Muscle layer of duodenum (tissue), 2 donors: ENCODE data around the gene NHSL1.

ENCODE experiments used
- H3K27ac ChIP-seq: one replicate; pipeline ENCODE4 v1.7.0; 2013; ENCODE audit warnings: mild to moderate bottlenecking, low read length
- H3K27me3 ChIP-seq: one replicate; pipeline ENCODE4 v1.7.0; 2013; ENCODE audit warnings: low read depth, mild to moderate bottlenecking, control low read depth, low read length
- H3K36me3 ChIP-seq, 2 donors: one replicate each; pipeline ENCODE4 v1.7.0; 2013; ENCODE audit warnings: low read length in 2 of 2, control low read depth in 1 of 2, mild to moderate bottlenecking in 1 of 2; ENCODE audit not compliant: insufficient read depth in 2 of 2, control insufficient read depth in 1 of 2
- H3K4me1 ChIP-seq, 2 donors: one replicate each; pipeline ENCODE4 v1.7.0; 2013; ENCODE audit warnings: low read length in 2 of 2, mild to moderate bottlenecking in 2 of 2, control low read depth in 1 of 2, moderate library complexity in 1 of 2; ENCODE audit not compliant: insufficient read depth in 2 of 2, control insufficient read depth in 1 of 2
- H3K4me3 ChIP-seq, 2 donors: one replicate each; pipeline ENCODE4 v1.7.0; 2013; ENCODE audit warnings: low read length in 2 of 2, low read depth in 1 of 2, mild to moderate bottlenecking in 1 of 2
- H3K9me3 ChIP-seq, 2 donors: one replicate each; pipeline ENCODE4 v1.7.0; 2013; ENCODE audit warnings: low read length in 2 of 2, control low read depth in 1 of 2, mild to moderate bottlenecking in 1 of 2; ENCODE audit not compliant: control insufficient read depth in 1 of 2
- donor health status: healthy.

The NHSL1 gene

DNA sequence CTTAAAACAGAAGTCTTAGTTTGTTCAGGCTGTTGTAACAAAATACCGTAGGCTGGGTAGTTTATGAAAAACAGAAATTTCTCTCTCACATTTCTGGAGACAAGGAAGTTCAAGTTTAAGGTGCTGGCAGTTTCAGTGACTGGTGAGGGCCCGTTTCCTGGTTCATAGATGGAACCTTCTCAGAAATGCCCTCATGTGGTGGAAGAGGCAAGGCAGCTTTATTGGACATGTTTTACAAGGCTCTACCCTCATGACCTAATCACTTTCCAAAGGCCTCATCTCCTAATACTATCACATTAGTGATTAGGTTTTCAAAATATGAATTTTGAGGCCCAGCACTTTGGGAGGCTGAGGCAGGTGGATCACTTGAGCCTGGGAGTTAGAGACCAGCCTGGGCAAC lies 92.9 kb downstream of the NHSL1 start:
- H3K27ac ChIP-seq = peak overlapping the region; percentile 6
- H3K36me3 ChIP-seq = peaks cover 35 to 51% of the 10 kb centered on the region in 2 donors
- peaks cover 0 to 6% of the 10 kb centered on the region in 2 donors for H3K4me1 ChIP-seq
- H3K27me3 ChIP-seq = no peaks in the 10 kb centered on the region
- no peaks in the 10 kb centered on the region for H3K9me3 ChIP-seq
- no peak overlapping the region for H3K4me3 ChIP-seq

GRCh38 chr6:138405816-138406413 lies 93.4 kb downstream of the NHSL1 start:
- peak overlapping the region; percentile 6 for H3K27ac ChIP-seq
- no peaks in the 10 kb centered on the region for H3K27me3 ChIP-seq
- peaks cover 0 to 6% of the 10 kb centered on the region in 2 donors for H3K4me1 ChIP-seq
- peaks cover 33 to 49% of the 10 kb centered on the region in 2 donors for H3K36me3 ChIP-seq
- H3K4me3 ChIP-seq = peak overlapping the region in 1 of 2 donors; percentile 84
- H3K9me3 ChIP-seq = no peaks in the 10 kb centered on the region

DNA sequence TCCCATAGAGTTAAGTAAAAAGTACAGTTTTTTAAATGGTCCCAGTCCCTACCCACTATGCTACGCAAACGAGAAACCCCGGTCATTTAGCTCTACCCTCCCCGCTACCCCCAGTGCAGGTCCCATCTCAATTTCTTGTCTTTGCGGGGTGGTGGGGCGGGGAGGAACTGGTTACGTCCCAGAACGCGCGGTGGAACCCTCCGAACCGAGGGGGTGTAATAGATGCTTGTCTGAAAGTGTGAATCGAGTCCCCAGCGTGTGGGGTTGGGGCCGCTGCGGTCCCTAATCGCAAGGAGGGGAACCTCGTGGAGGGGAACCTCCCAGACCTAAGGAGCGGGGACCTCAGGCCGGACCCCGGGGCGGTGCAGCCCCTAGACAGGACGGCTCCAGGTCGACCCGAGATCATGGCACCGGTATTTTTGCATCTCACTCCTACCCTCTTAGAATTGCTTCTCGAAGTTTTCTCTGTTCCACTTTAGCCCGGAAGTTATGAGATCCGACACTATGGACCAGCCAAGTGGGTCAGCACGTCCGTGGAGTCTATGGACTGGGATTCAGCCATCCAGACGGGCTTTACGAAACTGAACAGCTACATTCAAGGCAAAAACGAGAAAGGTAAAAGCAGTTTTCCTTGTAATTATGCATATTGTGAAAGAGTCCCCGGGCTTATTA lies 94.5 kb downstream of the NHSL1 start:
- peak overlapping the region; percentile 84 to 90 for H3K4me3 ChIP-seq
- peaks cover 27 to 40% of the 10 kb centered on the region in 2 donors for H3K36me3 ChIP-seq
- H3K4me1 ChIP-seq = peaks cover 0 to 6% of the 10 kb centered on the region in 2 donors
- H3K9me3 ChIP-seq = no peaks in the 10 kb centered on the region
- no peaks in the 10 kb centered on the region for H3K27me3 ChIP-seq
- H3K27ac ChIP-seq = peak overlapping the region; percentile 83

DNA sequence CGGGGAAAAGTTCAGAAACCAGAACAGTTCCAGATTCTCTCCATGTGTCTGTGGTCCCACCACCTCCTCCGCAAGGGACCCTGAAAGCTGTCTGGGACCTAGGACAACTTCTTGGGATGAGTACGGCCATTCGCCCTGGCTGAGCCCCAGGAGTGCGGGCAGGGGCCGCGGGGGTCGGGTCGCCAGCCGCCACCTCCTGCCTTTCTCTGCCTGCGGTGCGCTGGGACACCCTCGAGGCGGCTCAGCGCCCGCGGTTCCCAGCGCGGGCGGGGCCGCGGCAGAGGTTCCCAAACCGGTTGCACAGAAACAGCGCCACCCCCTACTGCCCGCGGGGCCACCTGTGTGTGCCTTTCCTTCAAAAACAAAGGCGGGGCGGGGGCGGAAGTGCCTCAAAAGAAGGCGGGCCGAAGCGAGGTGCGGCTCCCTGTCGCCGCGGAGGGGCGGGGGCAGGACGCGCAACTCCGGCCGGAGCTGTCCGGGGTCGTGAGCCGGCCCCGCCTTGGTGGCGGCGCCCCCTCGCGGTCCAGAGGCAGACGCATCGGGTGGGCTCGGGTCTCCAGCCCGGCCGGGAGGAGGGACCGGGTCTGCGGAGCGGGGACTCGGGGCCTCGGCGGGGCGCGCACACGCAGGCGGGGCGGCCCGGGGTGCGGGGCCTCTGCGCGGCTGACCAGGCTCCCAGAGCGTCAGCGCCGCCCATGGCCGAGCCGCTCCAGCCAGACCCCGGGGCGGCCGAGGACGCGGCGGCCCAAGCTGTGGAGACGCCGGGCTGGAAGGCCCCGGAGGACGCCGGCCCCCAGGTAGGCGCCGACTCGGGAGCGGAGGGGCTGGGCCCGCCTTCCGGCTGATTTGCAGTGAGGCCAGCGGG lies 95.3 kb downstream of the NHSL1 start, which contains the start of gene HEBP2:
HEBP2 (plus strand) TSS at position 423 of the 865 bp plus-strand sequence; CDS start at position 696, 273 bp downstream.
- Histone ChIP-seq H3K36me3 (peaks cover 22 to 34% of the 10 kb centered on the region in 2 donors), H3K9me3 (no peaks in the 10 kb centered on the region), H3K27me3 (no peaks in the 10 kb centered on the region), H3K27ac (peak within 1 kb of the TSS; percentile 90), H3K4me1 (peaks cover 0 to 6% of the 10 kb centered on the region in 2 donors), H3K4me3 (peak within 1 kb of the TSS; percentile 84 to 90)

DNA sequence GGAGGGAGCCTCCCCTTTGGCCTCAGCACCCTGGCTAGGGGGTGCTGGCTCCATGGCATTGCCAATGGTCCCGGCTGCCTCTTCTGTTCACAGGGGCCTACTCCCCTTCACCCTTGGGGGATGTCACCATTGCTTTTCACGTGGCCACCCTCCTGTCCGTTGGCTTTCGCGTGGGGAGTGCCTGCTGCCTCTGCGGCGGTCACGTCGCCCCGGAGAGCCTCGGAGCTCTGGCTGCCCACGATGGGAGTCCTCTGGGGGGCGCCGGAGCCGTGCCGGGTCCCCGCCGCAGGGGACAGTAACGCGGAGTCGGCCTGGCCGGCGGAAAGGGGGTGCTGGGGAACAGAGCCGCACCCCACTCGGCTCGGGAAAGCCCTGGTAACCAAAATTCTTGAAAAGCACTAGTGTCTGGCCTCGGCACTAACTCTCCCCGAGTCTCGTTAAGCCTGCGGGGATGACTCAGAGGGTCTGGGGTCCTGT lies 95.9 kb downstream of the NHSL1 start:
- no peaks in the 10 kb centered on the region for H3K9me3 ChIP-seq
- H3K4me1 ChIP-seq = peaks cover 0 to 6% of the 10 kb centered on the region in 2 donors
- H3K36me3 ChIP-seq = peaks cover 16 to 28% of the 10 kb centered on the region in 2 donors
- peak overlapping the region; percentile 90 for H3K27ac ChIP-seq
- H3K4me3 ChIP-seq = peak overlapping the region; percentile 84 to 90
- no peaks in the 10 kb centered on the region for H3K27me3 ChIP-seq

GRCh38 chr6:138402838-138403187 lies 96.5 kb downstream of the NHSL1 start:
- no peaks in the 10 kb centered on the region for H3K27me3 ChIP-seq
- H3K9me3 ChIP-seq = no peaks in the 10 kb centered on the region
- no peak overlapping the region for H3K27ac ChIP-seq
- peak overlapping the region; percentile 84 to 90 for H3K4me3 ChIP-seq
- peaks cover 13 to 22% of the 10 kb centered on the region in 2 donors for H3K36me3 ChIP-seq
- H3K4me1 ChIP-seq = peaks cover 0 to 6% of the 10 kb centered on the region in 2 donors

GRCh38 chr6:138401960-138402837 lies 97.1 kb downstream of the NHSL1 start:
- no peaks in the 10 kb centered on the region for H3K27me3 ChIP-seq
- peaks cover 0 to 6% of the 10 kb centered on the region in 2 donors for H3K4me1 ChIP-seq
- no peak overlapping the region for H3K4me3 ChIP-seq
- H3K27ac ChIP-seq = no peak overlapping the region
- H3K9me3 ChIP-seq = no peaks in the 10 kb centered on the region
- peaks cover 8 to 16% of the 10 kb centered on the region in 2 donors for H3K36me3 ChIP-seq

GRCh38 chr6:138400326-138400725 lies 99.0 kb downstream of the NHSL1 start:
- Histone ChIP-seq H3K4me1 (peaks cover 0 to 4% of the 10 kb centered on the region in 2 donors), H3K9me3 (no peaks in the 10 kb centered on the region), H3K27me3 (no peaks in the 10 kb centered on the region), H3K36me3 (no peaks in the 10 kb centered on the region), H3K4me3 (no peak overlapping the region), H3K27ac (no peak overlapping the region)

DNA sequence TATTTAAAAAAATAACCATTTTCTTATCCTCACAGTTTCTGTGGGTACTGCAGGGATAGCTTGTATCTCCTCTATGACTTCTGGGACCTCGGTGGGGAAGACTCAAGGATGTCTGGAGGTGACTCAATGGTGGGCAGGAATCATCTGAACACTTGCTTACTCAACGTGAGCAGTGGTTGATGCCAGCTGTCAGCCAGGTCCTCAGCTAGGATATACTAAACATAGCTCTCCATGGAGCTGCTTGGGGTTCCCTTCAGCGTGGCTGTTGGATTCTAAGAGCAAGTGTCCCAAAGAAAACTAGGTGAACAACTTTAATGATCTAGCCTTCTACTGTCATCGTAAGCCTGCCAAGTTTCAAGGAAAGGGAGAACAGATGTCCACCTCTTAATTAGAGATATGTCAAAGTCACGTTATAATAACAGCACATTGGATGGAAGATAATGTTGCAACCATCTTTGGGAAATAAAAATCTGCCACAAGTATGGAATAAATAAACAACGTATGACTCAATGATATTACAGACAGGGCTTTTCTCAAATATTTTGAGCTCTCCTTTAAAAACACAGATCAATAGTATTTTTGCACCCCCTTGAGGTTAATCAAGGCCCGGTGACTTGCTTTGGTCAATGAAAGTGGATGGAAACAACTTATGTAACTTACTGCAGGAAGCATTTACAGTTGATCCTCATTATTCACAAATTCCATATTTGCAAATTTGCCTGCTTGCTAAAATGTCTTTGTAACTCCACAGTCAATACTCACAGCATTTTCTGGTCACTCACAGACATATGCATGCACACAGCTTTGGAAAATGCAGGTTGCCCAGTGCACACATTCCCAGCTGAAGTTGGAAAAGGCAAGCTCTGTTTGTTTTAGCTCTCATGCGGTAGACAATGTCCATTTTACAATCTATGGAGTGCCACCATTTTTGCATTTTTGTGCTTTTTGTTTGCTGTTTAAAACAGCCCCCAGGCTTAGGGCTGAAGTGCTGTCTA lies 101.9 kb downstream of the NHSL1 start:
- H3K4me3 ChIP-seq = no peak overlapping the region
- no peak overlapping the region for H3K27ac ChIP-seq
- H3K4me1 ChIP-seq = no peaks in the 10 kb centered on the region
- H3K9me3 ChIP-seq = no peaks in the 10 kb centered on the region
- H3K36me3 ChIP-seq = no peaks in the 10 kb centered on the region
- H3K27me3 ChIP-seq = no peaks in the 10 kb centered on the region

DNA sequence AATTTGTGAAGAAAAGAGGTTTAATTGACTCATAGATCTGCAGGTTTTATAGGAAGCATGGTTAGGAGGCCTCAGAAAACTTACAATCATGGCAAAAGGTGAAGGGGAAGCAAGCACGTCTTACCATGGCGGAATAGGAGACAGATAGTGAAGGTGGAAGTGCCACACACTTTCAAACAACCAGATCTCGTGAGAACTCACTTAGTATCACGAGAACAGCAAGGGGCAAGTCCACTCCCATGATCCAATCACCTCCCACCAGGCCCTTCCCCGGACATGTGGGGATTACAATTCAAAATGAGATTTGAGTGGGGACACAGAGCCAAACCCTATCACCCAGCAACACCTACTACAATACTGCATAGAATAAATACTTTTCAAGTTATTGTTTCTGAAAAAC lies 102.6 kb downstream of the NHSL1 start:
- Histone ChIP-seq H3K27ac (no peak overlapping the region), H3K4me1 (no peaks in the 10 kb centered on the region), H3K27me3 (no peaks in the 10 kb centered on the region), H3K36me3 (no peaks in the 10 kb centered on the region), H3K4me3 (no peak overlapping the region), H3K9me3 (no peaks in the 10 kb centered on the region)
